ENCODE results near the gene DNM3.

DNM3 gene

GRCh38 chr1:172254521-172255222 lies 413.4 kb downstream of the DNM3 start:
- no peak for DNase-seq

DNA sequence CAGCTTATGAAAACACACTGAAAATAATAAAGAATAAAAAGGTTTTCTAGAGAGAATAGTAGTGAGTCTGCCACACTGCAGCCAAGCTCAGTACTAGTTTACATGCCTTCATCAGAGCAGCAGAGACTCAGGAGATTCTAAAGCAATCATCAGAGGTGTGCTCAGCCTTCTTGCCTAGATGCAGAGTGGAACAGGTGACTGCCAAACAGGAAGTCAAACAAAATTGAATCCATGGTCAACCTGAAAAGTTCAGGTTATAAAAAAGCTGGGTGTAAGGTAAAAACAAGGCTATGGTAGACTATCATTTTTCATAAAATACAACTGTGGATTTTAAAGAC lies 413.9 kb downstream of the DNM3 start:
- no peak for DNase-seq

- DNase-seq, result no peak
Observed at GRCh38 chr1:172265905-172266304, 424.6 kb downstream of the DNM3 start.

GRCh38 chr1:172266528-172267174 lies 425.4 kb downstream of the DNM3 start:
- DNase-seq, result no peak

GRCh38 chr1:172268237-172268636 lies 426.9 kb downstream of the DNM3 start:
- no peak for DNase-seq

DNA sequence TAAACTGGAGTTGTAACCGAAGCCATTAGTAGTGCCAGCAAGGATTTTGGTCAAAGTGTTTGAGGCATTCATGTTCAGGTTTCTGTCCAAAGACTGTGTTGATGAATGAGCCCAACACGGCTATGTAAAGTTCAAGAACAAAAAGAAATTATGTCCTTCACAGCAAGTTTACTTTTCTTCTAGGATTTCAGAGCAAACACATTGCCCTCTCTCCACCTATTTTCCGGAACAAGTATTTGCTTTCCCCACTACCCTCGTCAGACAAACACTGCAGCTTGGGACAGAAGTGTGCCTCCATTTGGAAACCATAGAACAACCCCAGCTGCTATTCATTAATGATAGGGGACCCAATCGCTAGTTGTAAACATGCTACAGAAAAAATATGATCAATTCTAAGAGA lies 427.8 kb downstream of the DNM3 start:
- no peak for DNase-seq

DNA sequence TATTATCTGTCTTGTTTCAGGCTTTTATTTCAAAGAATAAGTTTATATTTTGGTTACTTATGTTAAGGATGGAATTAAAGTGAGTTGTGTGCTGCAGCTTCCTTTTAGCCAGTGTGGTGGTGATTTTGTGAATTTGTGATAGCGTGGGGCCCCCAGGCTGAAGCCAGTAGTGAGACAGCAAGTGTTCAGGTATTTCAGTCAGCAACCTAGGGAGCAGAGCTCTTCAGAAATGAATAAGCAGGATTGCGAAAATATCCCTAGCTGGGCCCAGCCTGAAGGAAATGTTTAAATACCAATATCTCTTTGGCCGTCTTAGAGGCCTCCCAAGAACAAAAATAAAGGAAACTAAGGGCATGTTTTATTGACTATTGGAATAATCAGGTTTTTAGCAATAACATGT lies 428.3 kb downstream of the DNM3 start:
- DNase-seq, result no peak

DNA sequence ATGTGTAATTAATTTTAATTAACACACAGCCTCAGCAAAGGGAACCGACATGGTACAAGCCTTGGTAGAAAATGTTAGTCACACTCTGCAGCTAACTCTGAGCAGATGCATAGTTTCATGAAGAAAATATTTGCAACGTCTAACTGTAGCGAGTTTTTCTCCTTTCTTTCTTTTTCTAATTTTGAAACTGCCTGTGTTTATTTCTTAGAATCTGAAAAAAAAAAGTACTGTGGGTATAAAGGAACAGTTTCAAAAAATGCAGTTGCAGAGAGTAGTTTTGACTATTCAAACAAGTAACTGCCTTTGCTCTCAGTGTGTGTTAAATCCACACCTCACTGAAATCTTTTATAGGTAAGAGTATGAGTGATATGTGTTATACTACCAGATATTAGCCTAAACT lies 429.3 kb downstream of the DNM3 start:
- DNase-seq, result no peak

DNA sequence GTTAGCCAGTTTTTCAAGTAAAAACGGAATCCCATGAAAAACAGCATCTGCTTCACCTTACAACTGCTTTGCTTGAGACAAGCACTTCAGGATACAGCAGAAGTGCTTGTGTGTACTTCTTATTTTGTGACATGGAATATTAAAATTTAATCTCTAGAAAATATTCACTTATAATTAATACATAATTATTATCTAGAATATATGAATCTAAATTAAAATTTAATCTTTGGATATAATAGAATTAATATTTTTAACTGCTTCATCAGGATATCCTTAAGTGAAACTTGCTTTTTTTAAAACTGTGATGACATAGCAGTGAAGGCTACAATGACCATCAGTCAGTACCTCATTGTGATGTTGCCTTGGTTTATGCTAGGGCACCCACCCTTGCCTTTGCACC lies 430.8 kb downstream of the DNM3 start:
- no peak for DNase-seq

DNA sequence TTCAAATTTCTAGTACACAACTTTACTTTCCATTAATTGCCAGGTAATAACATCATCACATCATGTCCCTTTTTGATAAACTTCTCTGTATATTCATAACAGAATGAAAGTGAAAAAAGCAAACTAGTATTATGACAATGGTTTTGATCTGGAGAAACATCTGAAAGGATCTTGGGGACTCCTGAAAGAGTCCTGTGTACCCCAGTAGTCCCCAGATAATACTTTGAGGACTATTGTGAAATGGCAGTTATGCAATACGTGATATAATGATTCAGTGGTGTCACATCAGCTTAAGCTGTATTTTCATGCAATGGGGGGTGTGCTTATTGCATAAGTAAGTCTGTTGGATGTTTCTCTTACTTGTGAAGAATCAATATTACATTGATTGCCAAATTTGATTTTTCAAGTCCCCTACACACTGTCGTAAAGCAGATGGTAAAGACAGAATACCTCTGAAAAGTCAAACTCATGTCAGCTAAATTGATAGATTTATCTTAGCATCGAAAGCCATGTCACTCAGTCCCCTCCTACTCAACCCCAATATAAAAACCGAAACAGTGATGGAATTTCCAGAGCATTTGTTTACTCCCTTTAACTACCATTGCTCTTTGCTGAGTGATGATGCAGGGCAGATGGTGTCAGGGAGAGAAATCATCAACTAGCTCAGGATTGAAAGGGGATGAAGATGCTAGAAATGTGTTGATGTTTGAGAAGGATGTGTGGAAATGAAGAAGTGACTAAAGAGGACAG lies 432.5 kb downstream of the DNM3 start:
- DNase-seq, result no peak

GRCh38 chr1:172275478-172275877 lies 434.2 kb downstream of the DNM3 start:
- DNase-seq, result no peak

DNA sequence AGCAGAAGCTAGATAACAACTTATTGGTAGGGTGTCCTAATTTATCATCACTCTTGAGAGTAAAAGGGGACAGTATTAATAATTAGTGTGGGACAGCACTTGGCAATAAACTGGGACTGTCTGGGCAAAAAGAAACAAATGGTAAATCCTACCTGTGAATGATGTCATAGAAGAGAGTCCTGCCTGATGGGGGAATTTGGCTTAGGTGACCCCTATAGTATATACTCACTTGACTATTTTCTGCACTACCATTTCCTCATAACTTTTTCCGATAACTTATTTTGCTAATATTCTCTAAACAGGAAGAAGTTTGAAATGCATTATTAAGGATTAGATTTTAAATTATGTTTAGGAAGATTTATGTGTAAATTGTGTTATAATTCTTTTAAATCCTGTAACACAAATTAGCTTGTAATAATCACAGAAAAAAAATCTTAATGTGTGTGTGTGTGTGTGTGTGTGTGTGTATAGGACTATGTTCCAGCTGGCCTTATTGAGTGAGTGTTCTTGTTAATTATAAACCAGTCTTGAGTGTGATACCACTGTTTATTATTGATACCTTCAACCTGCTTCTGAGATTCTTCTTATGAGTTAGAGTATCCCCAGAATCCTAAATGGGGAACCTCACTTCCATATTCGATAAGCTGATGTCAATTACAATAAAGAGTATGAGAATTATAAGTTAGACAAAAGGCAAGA lies 435.0 kb downstream of the DNM3 start:
- no peak for DNase-seq

- DNase-seq, result no peak
Observed at GRCh38 chr1:172277275-172277674, 436.0 kb downstream of the DNM3 start.

DNA sequence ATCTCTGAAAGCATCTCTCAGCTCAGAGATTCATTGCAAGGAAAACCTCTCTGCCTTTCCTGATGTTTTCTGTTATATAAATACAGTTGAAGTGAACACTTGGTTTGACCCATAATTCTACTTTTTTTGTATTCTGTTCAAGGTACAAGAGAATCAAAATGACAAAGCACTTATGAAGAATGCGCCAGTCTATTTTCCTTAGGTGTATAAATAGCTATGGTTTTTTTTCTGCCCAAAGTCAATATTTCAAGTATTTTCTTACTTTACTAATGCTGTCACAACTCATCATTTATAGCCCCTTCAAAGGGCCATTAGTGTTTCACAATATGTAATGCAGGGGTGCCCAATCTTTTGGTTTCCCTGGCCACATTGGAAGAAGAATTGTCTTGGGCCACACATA lies 436.7 kb downstream of the DNM3 start:
- no peak for DNase-seq

- DNase-seq, result no peak
Observed at GRCh38 chr1:172278478-172278877, 437.2 kb downstream of the DNM3 start.

GRCh38 chr1:172279939-172280636 lies 438.8 kb downstream of the DNM3 start:
- no peak for DNase-seq

DNA sequence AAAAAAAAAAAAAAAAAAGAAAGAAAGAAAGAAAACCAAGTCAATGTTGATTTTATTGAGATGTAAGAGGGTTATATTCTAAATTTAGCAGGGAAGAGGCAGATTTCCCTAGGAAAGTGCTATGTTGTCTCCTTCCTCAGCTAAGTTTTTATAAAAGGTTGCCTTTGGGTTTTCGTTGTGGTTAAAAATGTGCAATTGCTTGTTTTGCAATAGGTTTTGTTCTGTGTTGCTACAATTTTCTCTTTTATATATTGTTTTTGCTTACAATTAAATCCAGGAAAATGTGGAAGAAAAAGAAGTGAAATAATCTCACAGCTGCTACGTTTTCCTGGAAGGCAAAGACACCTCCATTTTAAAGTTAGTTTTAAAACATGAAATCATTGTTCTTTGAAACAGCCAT lies 442.5 kb downstream of the DNM3 start:
- no peak for DNase-seq

- DNase-seq, result no peak
Observed at GRCh38 chr1:172286629-172287076, 445.4 kb downstream of the DNM3 start.

DNA sequence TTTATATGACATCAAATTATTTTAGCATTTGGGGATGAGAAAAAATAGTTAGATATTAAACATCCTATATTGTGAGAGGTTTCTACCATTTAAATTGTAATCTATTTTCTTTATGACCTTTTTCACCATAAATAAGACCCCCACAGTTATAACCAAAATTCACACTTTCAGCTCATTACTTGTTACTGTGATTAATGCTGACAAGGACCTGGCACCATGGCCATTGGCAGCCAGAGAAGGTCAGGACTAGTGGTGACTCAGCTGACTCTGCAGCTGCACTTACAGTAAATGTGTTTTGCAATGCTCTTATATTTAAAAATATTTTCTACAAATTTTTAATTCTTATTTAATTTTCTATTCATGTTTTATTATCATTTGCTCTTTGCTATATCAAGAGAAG lies 445.9 kb downstream of the DNM3 start:
- no peak for DNase-seq

DNA sequence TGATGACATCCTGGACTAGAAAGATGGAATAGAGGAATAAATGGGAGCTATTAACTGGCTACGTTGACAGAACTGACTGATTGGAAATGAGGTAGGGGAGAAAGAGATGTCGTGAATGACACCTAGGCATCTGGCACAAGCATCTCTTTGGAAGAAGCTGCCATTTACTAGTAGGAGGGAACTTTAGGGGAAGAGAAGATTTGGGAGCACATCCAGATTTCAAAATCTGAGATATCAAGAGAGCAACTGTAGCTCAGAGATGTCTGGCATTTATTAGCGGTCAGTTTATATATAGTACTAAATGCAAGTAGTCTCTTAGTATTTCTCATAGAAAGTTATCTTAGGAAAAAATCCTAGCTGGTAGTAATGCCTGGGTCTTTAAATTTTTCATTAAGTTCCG lies 447.3 kb downstream of the DNM3 start:
- DNase-seq, result no peak

GRCh38 chr1:172289448-172289847 lies 448.1 kb downstream of the DNM3 start:
- DNase-seq, result no peak

- DNase-seq, result no peak
Observed at GRCh38 chr1:172292840-172293239, 451.5 kb downstream of the DNM3 start.

DNA sequence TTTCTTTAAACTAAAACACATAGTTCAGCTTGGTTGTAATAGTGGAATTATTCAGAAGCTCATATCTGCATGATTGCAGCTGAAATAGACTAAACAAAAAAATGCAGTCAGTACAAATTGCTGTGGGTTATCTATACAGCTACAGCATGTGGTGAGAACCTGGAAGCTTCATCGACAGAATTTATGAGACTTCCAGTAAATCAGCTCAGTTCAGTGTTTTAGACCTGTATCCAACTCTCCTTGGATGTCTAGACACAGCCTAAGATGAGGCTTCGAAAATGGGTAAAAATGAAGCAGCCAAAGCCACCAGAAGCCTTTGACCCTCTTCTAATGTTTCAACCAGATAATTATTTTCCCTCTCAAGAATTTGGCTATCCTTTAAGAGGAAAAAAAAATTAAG lies 452.1 kb downstream of the DNM3 start:
- DNase-seq, result no peak

Measured in COR-L47 (cell line).